Midbrain (tissue), 1 donor: ENCODE data around the gene KIN.
"Not testable (repeated sequence)": the region's sequence is repeated elsewhere in the genome, so short reads cannot be mapped to it uniquely, and the experiment has no call there.

Experiments used
- DNase-seq: peaks from one replicate; lab custom pipeline; 2025; lab: John Stamatoyannopoulos, UW

The KIN gene

GRCh38 chr10:7787857-7788638 is at the start of gene KIN, which contains the start of gene ATP5F1C:
KIN (minus strand) TSS chr10:7787993; CDS start chr10:7787933, 60 bp downstream.
ATP5F1C (plus strand) TSS chr10:7788177; CDS start chr10:7788208, 31 bp downstream.
- DNase-seq, result peak; percentile 98

- DNase-seq, result no peak
Measured at GRCh38 chr10:7836571-7836970, 48.8 kb upstream of the KIN start.

- DNase-seq, result no peak
Measured at GRCh38 chr10:7834262-7834661, 46.5 kb upstream of the KIN start.

- no peak for DNase-seq
Measured at GRCh38 chr10:7833210-7833609, 45.4 kb upstream of the KIN start.

- no peak for DNase-seq
Measured at GRCh38 chr10:7832060-7832459, 44.3 kb upstream of the KIN start.

- no peak for DNase-seq
Measured at GRCh38 chr10:7829289-7829834, 41.6 kb upstream of the KIN start.

GRCh38 chr10:7826971-7827370 is 39.2 kb upstream of the KIN start:
- DNase-seq, result no peak

- no peak for DNase-seq
Measured at GRCh38 chr10:7824251-7824650, 36.5 kb upstream of the KIN start.

- peak; percentile 53 for DNase-seq
Measured at GRCh38 chr10:7819121-7819460, 31.3 kb upstream of the KIN start.

- DNase-seq, result peak; percentile 94
Measured at GRCh38 chr10:7818295-7819120, 30.7 kb upstream of the KIN start, which contains the start of gene TAF3. TAF3 (plus strand) TSS chr10:7818505; CDS start chr10:7818710, 205 bp downstream.

- DNase-seq, result no peak
Measured at GRCh38 chr10:7817984-7818294, 30.1 kb upstream of the KIN start.

GRCh38 chr10:7817576-7817975 is 29.8 kb upstream of the KIN start:
- no peak for DNase-seq

GRCh38 chr10:7813481-7813880 is 25.7 kb upstream of the KIN start:
- DNase-seq, result no peak

GRCh38 chr10:7811743-7812142 is 23.9 kb upstream of the KIN start:
- DNase-seq, result not testable (repeated sequence)

GRCh38 chr10:7811000-7811399 is 23.2 kb upstream of the KIN start:
- DNase-seq, result no peak

- no peak for DNase-seq
Measured at GRCh38 chr10:7810443-7810842, 22.6 kb upstream of the KIN start.

GRCh38 chr10:7808686-7809267 is 21.0 kb upstream of the KIN start:
- no peak for DNase-seq

- no peak for DNase-seq
Measured at GRCh38 chr10:7804741-7805140, 16.9 kb upstream of the KIN start.

GRCh38 chr10:7804216-7804615 is 16.4 kb upstream of the KIN start:
- no peak for DNase-seq

- no peak for DNase-seq
Measured at GRCh38 chr10:7802606-7803005, 14.8 kb upstream of the KIN start.

GRCh38 chr10:7797582-7797981 is 9.8 kb upstream of the KIN start:
- no peak for DNase-seq

- no peak for DNase-seq
Measured at GRCh38 chr10:7795605-7796004, 7.8 kb upstream of the KIN start.
